NCI-H2029 (cell line): ENCODE data around the gene ZNF286A.
"Not testable (repeated sequence)": the region's sequence is repeated elsewhere in the genome, so short reads cannot be mapped to it uniquely, and the experiment has no call there.

Experiments used
- DNase-seq: peaks from one replicate; lab custom pipeline; 2025; lab: John Stamatoyannopoulos, UW

Gene ZNF286A

GRCh38 chr17:15699937-15700336, 385 bp downstream of the ZNF286A start:
- not testable (repeated sequence) for DNase-seq

- DNase-seq = not testable (repeated sequence)
Observed at GRCh38 chr17:15704239-15704638, 4.7 kb downstream of the ZNF286A start.

GRCh38 chr17:15704813-15705212, 5.3 kb downstream of the ZNF286A start:
- not testable (repeated sequence) for DNase-seq

- not testable (repeated sequence) for DNase-seq
Observed at GRCh38 chr17:15708879-15709278, 9.3 kb downstream of the ZNF286A start.

GRCh38 chr17:15716601-15717563, 17.3 kb downstream of the ZNF286A start:
- DNase-seq = not testable (repeated sequence)

- not testable (repeated sequence) for DNase-seq
Observed at GRCh38 chr17:15730535-15730934, 31.0 kb downstream of the ZNF286A start.

- DNase-seq = not testable (repeated sequence)
Observed at GRCh38 chr17:15731900-15732299, 32.3 kb downstream of the ZNF286A start, which contains the start of gene TBC1D26. Gene TBC1D26, plus strand, starts transcription at chr17:15732283. Its CDS starts 3,066 bp downstream, at chr17:15735349.

GRCh38 chr17:15733174-15733789, 33.7 kb downstream of the ZNF286A start:
- DNase-seq = not testable (repeated sequence)

GRCh38 chr17:15736578-15736977, 37.0 kb downstream of the ZNF286A start:
- not testable (repeated sequence) for DNase-seq

GRCh38 chr17:15738066-15738465, 38.5 kb downstream of the ZNF286A start:
- DNase-seq = no peak

- not testable (repeated sequence) for DNase-seq
Observed at GRCh38 chr17:15739259-15739658, 39.7 kb downstream of the ZNF286A start.

- DNase-seq = not testable (repeated sequence)
Observed at GRCh38 chr17:15740041-15740440, 40.5 kb downstream of the ZNF286A start.

GRCh38 chr17:15740570-15741120, 41.1 kb downstream of the ZNF286A start:
- no peak for DNase-seq

GRCh38 chr17:15741624-15742023, 42.1 kb downstream of the ZNF286A start:
- no peak for DNase-seq

- DNase-seq = no peak
Observed at GRCh38 chr17:15742051-15742795, 42.7 kb downstream of the ZNF286A start.

GRCh38 chr17:15742921-15743320, 43.4 kb downstream of the ZNF286A start:
- no peak for DNase-seq

- no peak for DNase-seq
Observed at GRCh38 chr17:15744074-15744676, 44.6 kb downstream of the ZNF286A start.

- DNase-seq = peak; percentile 63
Observed at GRCh38 chr17:15744885-15745284, 45.3 kb downstream of the ZNF286A start.

GRCh38 chr17:15749403-15749802, 49.9 kb downstream of the ZNF286A start:
- DNase-seq = not testable (repeated sequence)

GRCh38 chr17:15768865-15769533, 69.4 kb downstream of the ZNF286A start:
- not testable (repeated sequence) for DNase-seq
